Astrocyte (in vitro differentiated cells and primary cell): ENCODE measurements around the gene SMAP1. TPM values are rescaled to one million over a fixed set of nuclear protein-coding genes. Genes with fewer than 3 reads are reported as not detected.

ENCODE experiments used
- DNase-seq: peaks from one replicate; pipeline ENCODE4 v3.0.0-alpha.2; 2010; ENCODE audit warnings: low read depth
- FAIRE-seq: peaks from 2 replicates; lab custom pipeline; 2011; peaks lifted over from hg19 to GRCh38; lab: Jason Lieb, UNC
- H2AFZ ChIP-seq: 2 replicates; pipeline ENCODE4 v1.6.0; 2012; ENCODE audit warnings: low read depth, low read length, inconsistent platforms
- H3K27ac ChIP-seq: 2 replicates; pipeline ENCODE4 v1.5.1; 2011; ENCODE audit warnings: low read depth, low read length, inconsistent platforms
- H3K27me3 ChIP-seq: 2 replicates; pipeline ENCODE4 v1.6.0; 2011; ENCODE audit warnings: low read length, inconsistent platforms; ENCODE audit not compliant: insufficient read depth
- H3K36me3 ChIP-seq: 2 replicates; pipeline ENCODE4 v1.5.1; 2011; ENCODE audit warnings: low read length, inconsistent platforms; ENCODE audit not compliant: insufficient read depth
- H3K4me1 ChIP-seq: 2 replicates; pipeline ENCODE4 v1.5.1; 2011; ENCODE audit warnings: low read length, inconsistent platforms; ENCODE audit not compliant: insufficient read depth
- H3K4me2 ChIP-seq: 2 replicates; pipeline ENCODE4 v1.6.0; 2012; ENCODE audit warnings: low read length, inconsistent platforms
- H3K4me3 ChIP-seq: 2 replicates; pipeline ENCODE4 v1.5.1; 2011; ENCODE audit warnings: low read depth, mild to moderate bottlenecking, low read length, inconsistent platforms; ENCODE audit not compliant: insufficient read depth
- H3K79me2 ChIP-seq: 2 replicates; pipeline ENCODE4 v1.6.0; 2012; ENCODE audit warnings: mild to moderate bottlenecking, low read length, inconsistent platforms; ENCODE audit not compliant: insufficient read depth
- H3K9ac ChIP-seq: 2 replicates; pipeline ENCODE4 v1.6.0; 2012; ENCODE audit warnings: mild to moderate bottlenecking, low read length, inconsistent platforms
- H3K9me3 ChIP-seq: 2 replicates; pipeline ENCODE4 v1.5.1; 2012; ENCODE audit warnings: low read depth, mild to moderate bottlenecking, low read length, inconsistent platforms; ENCODE audit not compliant: insufficient read depth
- H4K20me1 ChIP-seq: 2 replicates; pipeline ENCODE4 v1.6.0; 2012; ENCODE audit warnings: low read length, inconsistent platforms; ENCODE audit not compliant: insufficient read depth
- H3K27ac Mint-ChIP-seq: one replicate; pipeline ENCODE4 v1.8.0; 2021; ENCODE audit warnings: mild to moderate bottlenecking, mixed read lengths; ENCODE audit not compliant: unreplicated experiment
- H3K27me3 Mint-ChIP-seq: one replicate; pipeline ENCODE4 v1.8.0; 2021; ENCODE audit warnings: low read depth, mixed read lengths; ENCODE audit not compliant: unreplicated experiment
- H3K36me3 Mint-ChIP-seq: one replicate; pipeline ENCODE4 v1.8.0; 2021; ENCODE audit warnings: low read depth, mixed read lengths; ENCODE audit not compliant: unreplicated experiment
- H3K4me1 Mint-ChIP-seq: one replicate; pipeline ENCODE4 v1.8.0; 2021; ENCODE audit warnings: low read depth, mixed read lengths; ENCODE audit not compliant: unreplicated experiment
- H3K4me3 Mint-ChIP-seq: one replicate; pipeline ENCODE4 v1.8.0; 2021; ENCODE audit warnings: mild to moderate bottlenecking, moderate library complexity, mixed read lengths; ENCODE audit not compliant: unreplicated experiment
- H3K9me3 Mint-ChIP-seq: one replicate; pipeline ENCODE4 v1.8.0; 2021; ENCODE audit warnings: mild to moderate bottlenecking, mixed read lengths; ENCODE audit not compliant: unreplicated experiment
- EZH2 ChIP-seq: IDR thresholded peaks from 2 replicates; pipeline ENCODE4 v1.6.1; 2012; ENCODE audit warnings: mild to moderate bottlenecking, low read length, inconsistent platforms; ENCODE audit not compliant: insufficient read depth
- total RNA-seq: library from RNA; stranded (reverse); gene quantifications from 2 replicates; pipeline ENCODE4 v1.2.1, GENCODE V29; 2021
- TF ChIP-seq, protein P1 (sequence below): IDR thresholded peaks from 2 replicates; pipeline ENCODE4 v1.5.1; 2011; ENCODE audit warnings: low read depth, mild to moderate bottlenecking, inconsistent platforms, low read length, moderate library complexity; ENCODE audit not compliant: insufficient read depth

Gene SMAP1
- total RNA-seq, 1 donor from 2014 or later: 27.3 TPM

DNA sequence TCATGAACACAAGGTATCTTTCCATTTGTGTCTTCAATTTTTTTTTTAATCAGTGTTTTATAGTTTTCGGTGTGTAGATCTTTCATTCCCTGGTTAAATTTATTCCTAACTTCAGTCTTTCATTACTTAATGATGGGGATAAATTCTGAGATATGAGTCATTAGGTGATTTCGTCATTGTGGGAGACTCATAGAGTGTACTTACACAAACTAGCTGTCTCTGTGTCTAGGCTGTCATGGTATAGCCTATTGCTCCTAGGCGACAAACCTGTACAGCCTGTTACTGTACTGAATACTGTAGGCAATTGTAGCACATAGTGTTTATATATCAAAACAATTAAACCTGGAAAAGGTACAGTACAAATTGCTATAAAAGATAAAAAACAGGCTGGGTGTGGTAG, 42.1 kb downstream of the SMAP1 start:
- Histone ChIP-seq H3K4me3 (no peak overlapping the region), H3K9ac (no peak overlapping the region), H3K27me3 (no peaks in the 10 kb centered on the region), H2AFZ (no peak overlapping the region), H3K9me3 (no peaks in the 10 kb centered on the region), H3K4me2 (no peak overlapping the region), H3K79me2 (peaks cover 14% of the 10 kb centered on the region), H3K4me1 (no peaks in the 10 kb centered on the region), H3K36me3 (no peaks in the 10 kb centered on the region), H3K27ac (no peak overlapping the region), H4K20me1 (peaks cover 49% of the 10 kb centered on the region)
- FAIRE-seq (peak; percentile 52), DNase-seq (peak; percentile 78)
- Mint-ChIP-seq H3K4me3 (no peak overlapping the region), H3K4me1 (no peaks in the 10 kb centered on the region), H3K36me3 (peaks cover 1% of the 10 kb centered on the region), H3K27ac (no peak overlapping the region), H3K9me3 (peaks cover 6% of the 10 kb centered on the region), H3K27me3 (no peaks in the 10 kb centered on the region)
- TF ChIP-seq, protein P1, sequence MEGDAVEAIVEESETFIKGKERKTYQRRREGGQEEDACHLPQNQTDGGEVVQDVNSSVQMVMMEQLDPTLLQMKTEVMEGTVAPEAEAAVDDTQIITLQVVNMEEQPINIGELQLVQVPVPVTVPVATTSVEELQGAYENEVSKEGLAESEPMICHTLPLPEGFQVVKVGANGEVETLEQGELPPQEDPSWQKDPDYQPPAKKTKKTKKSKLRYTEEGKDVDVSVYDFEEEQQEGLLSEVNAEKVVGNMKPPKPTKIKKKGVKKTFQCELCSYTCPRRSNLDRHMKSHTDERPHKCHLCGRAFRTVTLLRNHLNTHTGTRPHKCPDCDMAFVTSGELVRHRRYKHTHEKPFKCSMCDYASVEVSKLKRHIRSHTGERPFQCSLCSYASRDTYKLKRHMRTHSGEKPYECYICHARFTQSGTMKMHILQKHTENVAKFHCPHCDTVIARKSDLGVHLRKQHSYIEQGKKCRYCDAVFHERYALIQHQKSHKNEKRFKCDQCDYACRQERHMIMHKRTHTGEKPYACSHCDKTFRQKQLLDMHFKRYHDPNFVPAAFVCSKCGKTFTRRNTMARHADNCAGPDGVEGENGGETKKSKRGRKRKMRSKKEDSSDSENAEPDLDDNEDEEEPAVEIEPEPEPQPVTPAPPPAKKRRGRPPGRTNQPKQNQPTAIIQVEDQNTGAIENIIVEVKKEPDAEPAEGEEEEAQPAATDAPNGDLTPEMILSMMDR: no peak
- TF ChIP-seq EZH2: no peak

DNA sequence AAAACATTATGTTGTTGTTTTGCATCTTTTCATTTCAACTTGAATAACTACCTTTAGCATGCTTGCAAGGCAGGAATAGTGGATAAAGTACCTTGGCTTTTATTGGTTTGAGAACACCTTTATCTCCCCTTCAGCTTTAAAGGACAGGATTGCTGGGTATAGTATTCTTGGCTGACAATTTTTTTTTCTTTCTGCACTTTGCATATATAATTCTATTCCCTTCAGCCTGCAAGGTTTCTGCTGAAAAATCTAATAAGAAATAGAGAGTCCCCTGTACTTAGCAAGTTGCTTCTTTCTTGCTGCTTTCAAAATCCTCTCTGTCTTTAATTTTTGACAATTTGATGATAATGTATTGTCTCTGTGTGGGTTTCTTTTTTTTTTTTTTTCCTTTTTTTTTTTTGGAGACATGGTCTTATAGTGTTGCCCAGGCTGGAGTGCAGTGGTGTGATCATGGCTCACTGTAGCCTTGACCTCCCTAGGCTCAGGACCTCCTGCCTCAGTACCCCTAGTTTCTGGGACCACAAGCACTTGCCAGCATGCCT, 47.1 kb downstream of the SMAP1 start:
- no peak overlapping the region for H3K4me3 ChIP-seq
- no peak overlapping the region for H3K27ac ChIP-seq
- H3K27me3 ChIP-seq: no peaks in the 10 kb centered on the region
- no peaks in the 10 kb centered on the region for H3K4me1 ChIP-seq
- no peaks in the 10 kb centered on the region for H3K27me3 Mint-ChIP-seq
- H3K79me2 ChIP-seq: peaks cover 20% of the 10 kb centered on the region
- H3K4me3 Mint-ChIP-seq: no peak overlapping the region
- FAIRE-seq (no peak), DNase-seq (no peak)
- H4K20me1 ChIP-seq: peaks cover 44% of the 10 kb centered on the region
- H2AFZ ChIP-seq: no peak overlapping the region
- H3K9me3 Mint-ChIP-seq: peaks cover 13% of the 10 kb centered on the region
- no peak overlapping the region for H3K9ac ChIP-seq
- H3K9me3 ChIP-seq: no peaks in the 10 kb centered on the region
- no peak overlapping the region for H3K4me2 ChIP-seq
- H3K36me3 ChIP-seq: no peaks in the 10 kb centered on the region
- TF ChIP-seq, protein P1: no peak
- no peak for TF ChIP-seq EZH2
- H3K4me1 Mint-ChIP-seq: peaks cover 5% of the 10 kb centered on the region
- no peak overlapping the region for H3K27ac Mint-ChIP-seq
- peaks cover 1% of the 10 kb centered on the region for H3K36me3 Mint-ChIP-seq

DNA sequence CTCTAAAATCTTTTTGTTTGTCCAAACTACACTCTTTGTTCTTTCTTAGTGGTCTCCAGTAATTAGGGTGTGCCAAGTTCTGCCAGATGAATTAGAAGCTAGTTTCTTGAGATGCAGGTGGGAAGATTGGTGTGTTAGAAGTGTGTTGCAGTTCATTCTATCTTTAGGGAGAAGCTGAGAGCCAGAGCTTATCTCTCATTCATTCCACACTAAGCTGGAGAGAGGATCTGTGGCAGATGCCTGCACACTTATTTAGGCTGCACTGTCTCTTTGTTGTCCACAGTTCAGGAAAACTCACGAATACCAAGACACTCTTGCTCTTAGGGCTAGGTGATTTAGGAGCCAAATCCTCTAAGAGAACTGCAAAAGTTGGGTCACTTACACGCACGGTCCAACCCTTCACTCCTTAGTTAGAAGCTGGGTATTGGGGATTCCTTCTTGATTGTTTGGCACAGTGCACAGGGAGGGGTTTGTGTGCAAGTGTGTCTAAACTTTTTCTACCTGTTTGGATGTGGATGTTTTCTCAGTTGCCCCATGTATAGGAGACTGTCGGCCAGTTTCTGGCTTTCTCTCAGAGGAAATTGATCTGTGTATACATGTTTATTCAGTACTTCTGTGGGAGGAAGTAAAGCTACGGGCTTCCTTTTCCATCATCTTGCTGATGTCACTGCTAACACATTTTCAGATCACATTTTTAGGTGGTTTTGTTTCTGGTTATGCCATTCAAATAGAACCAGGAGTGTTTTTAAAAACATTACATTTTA, 49.5 kb downstream of the SMAP1 start:
- Histone ChIP-seq H3K4me3 (no peak overlapping the region), H3K4me2 (no peak overlapping the region), H3K36me3 (no peaks in the 10 kb centered on the region), H3K9ac (no peak overlapping the region), H2AFZ (no peak overlapping the region), H4K20me1 (peaks cover 44% of the 10 kb centered on the region), H3K27ac (no peak overlapping the region), H3K9me3 (no peaks in the 10 kb centered on the region), H3K4me1 (no peaks in the 10 kb centered on the region), H3K79me2 (peaks cover 15% of the 10 kb centered on the region), H3K27me3 (no peaks in the 10 kb centered on the region)
- peaks cover 13% of the 10 kb centered on the region for H3K9me3 Mint-ChIP-seq
- peak overlapping the region; percentile 30 for H3K27ac Mint-ChIP-seq
- no peak for FAIRE-seq
- H3K4me1 Mint-ChIP-seq: peaks cover 5% of the 10 kb centered on the region
- DNase-seq: no peak
- no peak overlapping the region for H3K4me3 Mint-ChIP-seq
- TF ChIP-seq, protein P1: no peak
- TF ChIP-seq EZH2: no peak
- peaks cover 2% of the 10 kb centered on the region for H3K36me3 Mint-ChIP-seq
- H3K27me3 Mint-ChIP-seq: no peaks in the 10 kb centered on the region
